Upper lobe of left lung (tissue), 4 donors: Measurements from ENCODE around the gene OSGIN1.

Experiments used
- CTCF ChIP-seq, 6 experiments: fragments of 450-650 bp in 4 of 6; fragments of 200-600 bp in 2 of 6; sonication (generic) in 2 of 6; IDR thresholded peaks; one replicate each; pipeline ENCODE4 v1.5.1; 2016 to 2019; ENCODE audit warnings: antibody characterized with exemption in 6 of 6
- EP300 ChIP-seq, 4 donors: sonication (generic); formaldehyde crosslinking; IDR thresholded peaks; one replicate each; pipeline ENCODE4 v1.5.1; 2017; ENCODE audit warnings: antibody characterized with exemption in 4 of 4, control low read depth in 2 of 4
- POLR2A ChIP-seq, 4 donors: fragments of 450-650 bp; IDR thresholded peaks; one replicate each; pipeline ENCODE4 v1.5.1; 2016 to 2017; ENCODE audit warnings: antibody characterized with exemption in 4 of 4, mild to moderate bottlenecking in 2 of 4

GRCh38 chr16:83906683-83907082, 46.4 kb upstream of the OSGIN1 start:
- TF ChIP-seq CTCF (IDR thresholded peaks at IDR 0.05): no peak
- no peak for TF ChIP-seq POLR2A (IDR thresholded peaks at IDR 0.05)
- TF ChIP-seq EP300 (IDR thresholded peaks at IDR 0.05): no peak
